SK-N-SH (cell line): ENCODE data around the gene HTR1D. TPM values are rescaled to one million over a fixed set of nuclear protein-coding genes. Genes with fewer than 3 reads are reported as not detected.

Source experiments
- CTCF ChIA-PET: fragments of 300-600, 350-600 bp; formaldehyde crosslinking; extraction: SDS; loops from one replicate; lab custom pipeline; 2021; lab: Yijun Ruan, JAX
- POLR2A ChIA-PET: fragments of 350-600 bp; sonication (Branson Sonifier 250); formaldehyde crosslinking; extraction: SDS; loops from one replicate; lab custom pipeline; 2020; ENCODE audit warnings: antibody characterized with exemption, inconsistent platforms; lab: Yijun Ruan, JAX
- DNase-seq: peaks from one replicate; pipeline ENCODE4 v3.0.0; 2012
- H2AFZ ChIP-seq: fragments of 200-600 bp; sonication (generic); 2 replicates; pipeline ENCODE4 v1.8.1; 2016; ENCODE audit warnings: antibody characterized with exemption, mild to moderate bottlenecking, low read depth
- H3F3A ChIP-seq: fragments of 200-600 bp; sonication (generic); replicated peaks from 2 replicates; pipeline ENCODE3; 2016; ENCODE audit warnings: antibody characterized with exemption, mild to moderate bottlenecking; ENCODE audit not compliant: insufficient read depth
- H3K27ac ChIP-seq, 2 experiments: fragments of 200-500 bp in 1 of 2; fragments of 200-600 bp in 1 of 2; sonication (Bioruptor generic) in 1 of 2; sonication (generic), shearing (Covaris generic) in 1 of 2; 2 replicates each; pipeline versions ENCODE4 v1.5.1 to v1.6.1; 2014 to 2016; ENCODE audit warnings: low read depth in 2 of 2, inconsistent platforms in 1 of 2, low read length in 1 of 2, mild to moderate bottlenecking in 1 of 2, mixed read lengths in 1 of 2
- H3K27me3 ChIP-seq: fragments of 200-600 bp; sonication (generic), shearing (Covaris generic); 2 replicates; pipeline ENCODE4 v1.6.1; 2016; ENCODE audit warnings: mixed run types; ENCODE audit not compliant: insufficient read depth
- H3K36me3 ChIP-seq, 2 experiments: fragments of 200-500 bp in 1 of 2; fragments of 200-600 bp in 1 of 2; sonication (Bioruptor generic) in 1 of 2; sonication (generic) in 1 of 2; replicated peaks in 1 of 2; 2 replicates each; pipeline versions ENCODE3 to v1.5.1; 2014 to 2016; ENCODE audit warnings: low read length in 1 of 2, mild to moderate bottlenecking in 1 of 2; ENCODE audit not compliant: insufficient read depth in 2 of 2, control insufficient read depth in 1 of 2
- H3K4me1 ChIP-seq, 2 experiments: fragments of 200-500 bp in 1 of 2; fragments of 200-600 bp in 1 of 2; sonication (Bioruptor generic) in 1 of 2; sonication (generic), shearing (Covaris generic) in 1 of 2; 2 replicates each; pipeline versions ENCODE4 v1.5.1 to v1.6.1; 2014 to 2016; ENCODE audit warnings: low read depth in 1 of 2, low read length in 1 of 2, mixed run types in 1 of 2; ENCODE audit not compliant: insufficient read depth in 2 of 2, control insufficient read depth in 1 of 2
- H3K4me2 ChIP-seq: fragments of 200-600 bp; sonication (generic), shearing (Covaris generic); 2 replicates; pipeline ENCODE4 v1.6.1; 2017; ENCODE audit warnings: mixed run types
- H3K4me3 ChIP-seq, 2 experiments: fragments of 200-500 bp in 1 of 2; fragments of 200-600 bp in 1 of 2; sonication (Bioruptor generic) in 1 of 2; sonication (generic), shearing (Covaris generic) in 1 of 2; 2 replicates each; pipeline versions ENCODE4 v1.5.1 to v1.8.1; 2014 to 2016; ENCODE audit warnings: low read depth in 2 of 2, inconsistent platforms in 1 of 2, low read length in 1 of 2, mild to moderate bottlenecking in 1 of 2, mixed read lengths in 1 of 2, moderate library complexity in 1 of 2
- H3K79me2 ChIP-seq: fragments of 200-600 bp; sonication (generic); 2 replicates; pipeline ENCODE4 v1.8.1; 2017; ENCODE audit warnings: mild to moderate bottlenecking; ENCODE audit not compliant: insufficient read depth
- H3K9ac ChIP-seq: fragments of 200-600 bp; sonication (generic); 2 replicates; pipeline ENCODE4 v1.6.1; 2017; ENCODE audit warnings: mixed run types
- H3K9me2 ChIP-seq: fragments of 200-600 bp; sonication (generic); 2 replicates; pipeline ENCODE4 v1.6.1; 2017; ENCODE audit warnings: mixed run types
- H3K9me3 ChIP-seq: fragments of 200-600 bp; sonication (generic); 2 replicates; pipeline ENCODE4 v1.6.1; 2017; ENCODE audit warnings: mixed run types, mild to moderate bottlenecking, moderate library complexity
- H4K20me1 ChIP-seq: fragments of 200-600 bp; sonication (generic); 2 replicates; pipeline ENCODE4 v1.6.1; 2017; ENCODE audit warnings: mild to moderate bottlenecking, mixed run types; ENCODE audit not compliant: insufficient read depth
- GABPA ChIP-seq: IDR thresholded peaks from 2 replicates; pipeline ENCODE4 v1.4.0; 2012; ENCODE audit warnings: low read depth, mild to moderate bottlenecking
- MXI1 ChIP-seq: IDR thresholded peaks from 2 replicates; pipeline ENCODE4 v1.6.1; 2012; ENCODE audit warnings: mild to moderate bottlenecking, low read depth, low read length, improper control_type of control experiment
- NFIC ChIP-seq: IDR thresholded peaks from 2 replicates; pipeline ENCODE4 v1.4.0; 2012; ENCODE audit warnings: borderline replicate concordance
- NRF1 ChIP-seq: IDR thresholded peaks from 2 replicates; pipeline ENCODE4 v1.6.1; 2012; ENCODE audit warnings: low read depth, mild to moderate bottlenecking, low read length
- RAD21 ChIP-seq: IDR thresholded peaks from 2 replicates; pipeline ENCODE4 v1.6.1; 2012; ENCODE audit warnings: mild to moderate bottlenecking, low read length
- SIN3A ChIP-seq: IDR thresholded peaks from 2 replicates; pipeline ENCODE4 v1.6.1; 2012; ENCODE audit warnings: low read depth, mild to moderate bottlenecking, low read length, moderate library complexity, borderline replicate concordance
- SMC3 ChIP-seq: IDR thresholded peaks from 2 replicates; pipeline ENCODE4 v1.6.1; 2012; ENCODE audit warnings: low read depth, low read length, improper control_type of control experiment
- WGBS: methylation state at CpG from one replicate; pipeline ENCODE4 v1.1.6; 2017; ENCODE audit warnings: low lambda C conversion rate; 5-methylcytosine and 5-hydroxymethylcytosine counted together
- polyA plus RNA-seq, 3 experiments: library from polyadenylated mRNA; depleted of rRNA; stranded (reverse); fragments of >200 nt; gene quantifications; 2 replicates each; pipeline ENCODE4 v1.2.3, GENCODE V29; 2012
- TF ChIP-seq, protein P1 (sequence below): fragments of 200-600 bp; sonication (generic); IDR thresholded peaks from 2 replicates; pipeline ENCODE4 v1.6.1; 2017; ENCODE audit warnings: antibody characterized with exemption, mild to moderate bottlenecking, moderate library complexity

HTR1D gene
- polyA plus RNA-seq, 1 of the 3 experiments (the other 2 are of a cell fraction) = 0.39 TPM

DNA sequence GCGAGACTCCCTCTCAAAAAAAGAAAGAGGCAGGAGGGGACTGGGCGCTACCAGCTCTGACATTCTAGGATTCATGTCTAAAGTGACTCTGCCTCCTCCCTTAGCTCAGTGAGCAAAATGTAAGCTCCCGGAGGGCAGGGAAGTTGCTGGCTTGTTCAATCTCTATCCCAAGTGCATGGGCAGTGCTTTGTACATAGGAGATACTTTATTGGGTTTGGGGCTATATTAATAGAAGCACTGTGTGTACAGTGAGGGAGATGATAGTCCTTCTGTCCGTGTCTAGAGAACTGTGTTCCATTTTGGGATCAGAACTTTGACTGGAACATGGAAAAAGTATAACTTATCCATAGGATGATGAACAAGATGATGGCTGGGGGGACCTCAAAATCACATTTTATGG is 31.9 kb downstream of the HTR1D start:
- ChIA-PET CTCF (interaction anchor here (0.6 to 7.5 kb wide), 79 partner anchors 8 to 481 kb away, joined by 3 to 419 read pairs (median 6); partner anchors contain the start of genes HTR1D, KDM1A, LACTBL1 and LUZP1), POLR2A (interaction anchor here (1.1 to 1.3 kb wide), 2 partner anchors 88 to 166 kb away, joined by 3 read pairs; partner anchors contain the start of gene KDM1A)
- H3K9me3 ChIP-seq = no peaks in the 10 kb centered on the region
- H3F3A ChIP-seq = no peaks in the 10 kb centered on the region
- no peak overlapping the region for H3K4me2 ChIP-seq
- H3K9ac ChIP-seq = no peak overlapping the region
- H4K20me1 ChIP-seq = no peaks in the 10 kb centered on the region
- H3K4me3 ChIP-seq = no peak overlapping the region
- H3K79me2 ChIP-seq = no peaks in the 10 kb centered on the region
- H3K4me1 ChIP-seq = peaks cover 0 to 7% of the 10 kb centered on the region in 2 experiments; a peak in 3 of 4 replicates
- H3K27ac ChIP-seq = no peak overlapping the region
- DNase-seq = no peak
- no peaks in the 10 kb centered on the region for H3K9me2 ChIP-seq
- 0 out of 2 replicates have a peak overlapping the region, but pooled peaks have one; percentile 7 for H2AFZ ChIP-seq
- 45% methylated on average over 4 of the region's 4 CpGs for WGBS
- H3K36me3 ChIP-seq = no peaks in the 10 kb centered on the region
- TF ChIP-seq SIN3A = no peak
- no peak for TF ChIP-seq NFIC
- no peak for TF ChIP-seq NRF1
- no peak for TF ChIP-seq GABPA
- H3K27me3 ChIP-seq = no peaks in the 10 kb centered on the region

GRCh38 chr1:23184212-23184934 is 32.9 kb downstream of the HTR1D start:
- Histone ChIP-seq H3K36me3 (no peaks in the 10 kb centered on the region), H3K9ac (no peak overlapping the region), H3K4me3 (peak overlapping the region; percentile 15 to 51; a peak in 3 of 4 replicates), H3K27ac (no peak overlapping the region), H2AFZ (no peak overlapping the region; the same call in 1 of the 2 replicates), H3K4me1 (peaks cover 0 to 7% of the 10 kb centered on the region in 2 experiments; a peak in 3 of 4 replicates), H3K4me2 (peak overlapping the region; percentile 63), H3F3A (no peaks in the 10 kb centered on the region), H4K20me1 (no peaks in the 10 kb centered on the region), H3K9me2 (no peaks in the 10 kb centered on the region), H3K9me3 (no peaks in the 10 kb centered on the region), H3K79me2 (no peaks in the 10 kb centered on the region), H3K27me3 (no peaks in the 10 kb centered on the region)
- WGBS = 32% methylated on average over 7 of the region's 10 CpGs
- POLR2A ChIA-PET = interaction anchor here (1.1 to 1.3 kb wide), 2 partner anchors 87 to 165 kb away, joined by 3 read pairs; partner anchors contain the start of gene KDM1A
- CTCF ChIA-PET = interaction anchor here (0.6 to 7.5 kb wide), 84 partner anchors 9 to 486 kb away, joined by 3 to 419 read pairs (median 6); partner anchors contain the start of genes HTR1D, KDM1A, LACTBL1 and LUZP1
- DNase-seq = peak; percentile 64
- TF ChIP-seq MXI1 = no peak
- TF ChIP-seq, protein P1, sequence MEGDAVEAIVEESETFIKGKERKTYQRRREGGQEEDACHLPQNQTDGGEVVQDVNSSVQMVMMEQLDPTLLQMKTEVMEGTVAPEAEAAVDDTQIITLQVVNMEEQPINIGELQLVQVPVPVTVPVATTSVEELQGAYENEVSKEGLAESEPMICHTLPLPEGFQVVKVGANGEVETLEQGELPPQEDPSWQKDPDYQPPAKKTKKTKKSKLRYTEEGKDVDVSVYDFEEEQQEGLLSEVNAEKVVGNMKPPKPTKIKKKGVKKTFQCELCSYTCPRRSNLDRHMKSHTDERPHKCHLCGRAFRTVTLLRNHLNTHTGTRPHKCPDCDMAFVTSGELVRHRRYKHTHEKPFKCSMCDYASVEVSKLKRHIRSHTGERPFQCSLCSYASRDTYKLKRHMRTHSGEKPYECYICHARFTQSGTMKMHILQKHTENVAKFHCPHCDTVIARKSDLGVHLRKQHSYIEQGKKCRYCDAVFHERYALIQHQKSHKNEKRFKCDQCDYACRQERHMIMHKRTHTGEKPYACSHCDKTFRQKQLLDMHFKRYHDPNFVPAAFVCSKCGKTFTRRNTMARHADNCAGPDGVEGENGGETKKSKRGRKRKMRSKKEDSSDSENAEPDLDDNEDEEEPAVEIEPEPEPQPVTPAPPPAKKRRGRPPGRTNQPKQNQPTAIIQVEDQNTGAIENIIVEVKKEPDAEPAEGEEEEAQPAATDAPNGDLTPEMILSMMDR = peak; percentile 90
- TF ChIP-seq SMC3 = peak; percentile 93
- TF ChIP-seq RAD21 = peak; percentile 89
